ENCODE results near the gene RAB7B.
"Not testable (repeated sequence)": the region's sequence is repeated elsewhere in the genome, so short reads cannot be mapped to it uniquely, and the experiment has no call there.

RAB7B gene

GRCh38 chr1:206021626-206022365, 18.6 kb upstream of the RAB7B start:
- no peak for DNase-seq

GRCh38 chr1:206021008-206021625, 17.9 kb upstream of the RAB7B start:
- no peak for DNase-seq

GRCh38 chr1:206020393-206021007, 17.3 kb upstream of the RAB7B start:
- no peak for DNase-seq

- no peak for DNase-seq
Observed at GRCh38 chr1:206015071-206015470, 11.9 kb upstream of the RAB7B start.

GRCh38 chr1:206014601-206015000, 11.4 kb upstream of the RAB7B start:
- no peak for DNase-seq

GRCh38 chr1:206013026-206013795, 10.0 kb upstream of the RAB7B start:
- no peak for DNase-seq

GRCh38 chr1:206012086-206012859, 9.1 kb upstream of the RAB7B start:
- no peak for DNase-seq

GRCh38 chr1:206011057-206011456, 7.9 kb upstream of the RAB7B start:
- DNase-seq: no peak

GRCh38 chr1:206010060-206010459, 6.9 kb upstream of the RAB7B start:
- no peak for DNase-seq

- DNase-seq: no peak
Observed at GRCh38 chr1:206006946-206007345, 3.8 kb upstream of the RAB7B start.

GRCh38 chr1:206005778-206006180, 2.6 kb upstream of the RAB7B start:
- DNase-seq: no peak

GRCh38 chr1:206005234-206005633, 2.0 kb upstream of the RAB7B start:
- DNase-seq: no peak

- peak; percentile 14 for DNase-seq
Observed at GRCh38 chr1:206004826-206005225, 1.6 kb upstream of the RAB7B start.

- no peak for DNase-seq
Observed at GRCh38 chr1:206003854-206004800, 932 bp upstream of the RAB7B start.

GRCh38 chr1:206002160-206002559, 1.0 kb downstream of the RAB7B start:
- no peak for DNase-seq

GRCh38 chr1:206001476-206001888, 1.7 kb downstream of the RAB7B start:
- no peak for DNase-seq

GRCh38 chr1:206000641-206001339, 2.4 kb downstream of the RAB7B start:
- no peak for DNase-seq

- DNase-seq: peak; percentile 2
Observed at GRCh38 chr1:205998457-205999241, 4.5 kb downstream of the RAB7B start.

- DNase-seq: not testable (repeated sequence)
Observed at GRCh38 chr1:205996641-205997040, 6.6 kb downstream of the RAB7B start.

- DNase-seq: no peak
Observed at GRCh38 chr1:205994346-205994745, 8.8 kb downstream of the RAB7B start.

All from NCI-H2107 (cell line).